Measurements from ENCODE around the gene SAMD4A.

DNA sequence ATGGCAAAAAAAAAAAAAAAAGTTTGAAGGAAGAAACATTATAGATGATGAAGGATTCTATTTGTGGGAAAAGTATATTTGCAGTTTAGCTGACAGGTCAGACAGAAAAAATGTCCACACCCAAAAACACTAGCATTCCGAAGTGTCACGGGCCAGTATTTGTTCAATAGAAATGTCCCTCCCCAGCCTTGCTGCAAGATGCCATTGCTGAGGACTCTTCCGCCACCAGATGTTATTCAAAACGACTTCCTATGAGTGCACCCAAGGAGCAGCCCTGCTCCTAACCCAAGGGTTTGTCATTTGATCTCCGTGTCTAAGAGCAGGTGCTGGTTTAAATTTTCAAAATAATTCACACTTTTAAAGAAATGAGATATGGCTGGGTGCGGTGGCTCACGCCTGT, 172.6 kb downstream of the SAMD4A start:
- no peak for TF ChIP-seq CTCF (IDR thresholded peaks at IDR 0.05)
- TF ChIP-seq POLR2A (IDR thresholded peaks at IDR 0.05), result no peak

Measured in lower leg skin (tissue), 3 donors.